NCI-H1105 treated with DMSO at 0.1 percent for 48 hours (cell line): Measurements from ENCODE around the gene RPH3AL.
"Not testable (repeated sequence)": the region's sequence is repeated elsewhere in the genome, so short reads cannot be mapped to it uniquely, and the experiment has no call there.

Experiments used
- DNase-seq: peaks from one replicate; lab custom pipeline; 2025; lab: John Stamatoyannopoulos, UW

Gene RPH3AL

DNA sequence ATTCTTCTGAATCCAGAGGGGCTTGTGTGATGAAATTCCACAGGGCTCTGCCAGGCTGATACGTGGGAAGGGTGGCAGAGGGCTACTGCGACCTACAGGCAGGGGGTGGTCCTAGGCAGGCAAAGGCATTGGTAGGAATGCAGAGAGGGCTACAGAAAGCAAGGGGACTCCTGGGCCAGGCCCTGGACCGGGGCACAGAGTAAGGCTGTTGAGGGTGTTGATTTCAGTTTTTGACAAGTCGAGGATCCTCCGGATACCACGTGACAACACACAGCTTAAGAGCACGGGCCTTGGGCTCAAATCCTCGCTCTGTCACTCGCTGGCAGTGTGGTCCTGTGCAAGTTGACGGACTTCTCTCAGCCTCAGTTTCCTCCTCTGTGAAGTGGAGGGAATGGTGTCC, 152.0 kb downstream of the RPH3AL start:
- no peak for DNase-seq

- DNase-seq = no peak
Observed at GRCh38 chr17:199806-200545, 152.6 kb downstream of the RPH3AL start.

DNA sequence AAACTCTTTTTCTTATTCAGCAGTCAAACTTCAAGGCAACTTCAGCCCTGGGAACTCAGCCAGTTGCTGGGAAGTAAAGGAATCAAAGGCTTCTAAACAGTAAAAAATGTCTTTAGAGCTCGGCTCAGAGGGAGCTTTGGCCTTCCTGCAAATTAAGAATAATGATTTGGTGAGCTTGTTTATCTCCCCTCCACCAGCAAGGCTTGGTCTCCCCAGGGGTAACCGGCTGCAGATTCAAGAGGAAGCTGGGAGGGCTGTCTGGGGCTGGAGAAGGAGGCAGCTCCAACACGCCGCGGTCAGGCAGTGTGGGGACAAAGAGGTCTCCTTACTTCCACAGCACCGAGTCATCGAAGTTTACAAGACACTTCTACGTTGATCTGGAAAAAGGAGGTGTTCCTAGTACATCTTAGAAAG, 153.4 kb downstream of the RPH3AL start:
- DNase-seq = no peak

DNA sequence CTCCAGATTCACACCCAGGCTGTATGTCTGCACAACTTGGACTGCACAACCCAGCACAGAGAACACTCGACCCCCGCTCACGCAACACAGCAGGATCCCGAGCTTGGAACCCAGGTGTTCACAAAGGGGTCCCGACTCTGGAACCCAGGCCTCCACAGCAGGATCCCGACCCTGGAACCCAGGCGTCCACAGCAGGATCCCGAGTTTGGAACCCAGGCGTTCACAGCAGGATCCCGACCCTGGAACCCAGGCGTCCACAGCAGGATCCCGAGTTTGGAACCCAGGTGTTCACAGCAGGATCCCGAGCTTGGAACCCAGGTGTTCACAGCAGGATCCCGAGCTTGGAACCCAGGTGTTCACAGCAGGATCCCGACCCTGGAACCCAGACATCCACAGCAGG, 154.4 kb downstream of the RPH3AL start:
- DNase-seq = not testable (repeated sequence)

GRCh38 chr17:197352-197751, 155.3 kb downstream of the RPH3AL start:
- no peak for DNase-seq

DNA sequence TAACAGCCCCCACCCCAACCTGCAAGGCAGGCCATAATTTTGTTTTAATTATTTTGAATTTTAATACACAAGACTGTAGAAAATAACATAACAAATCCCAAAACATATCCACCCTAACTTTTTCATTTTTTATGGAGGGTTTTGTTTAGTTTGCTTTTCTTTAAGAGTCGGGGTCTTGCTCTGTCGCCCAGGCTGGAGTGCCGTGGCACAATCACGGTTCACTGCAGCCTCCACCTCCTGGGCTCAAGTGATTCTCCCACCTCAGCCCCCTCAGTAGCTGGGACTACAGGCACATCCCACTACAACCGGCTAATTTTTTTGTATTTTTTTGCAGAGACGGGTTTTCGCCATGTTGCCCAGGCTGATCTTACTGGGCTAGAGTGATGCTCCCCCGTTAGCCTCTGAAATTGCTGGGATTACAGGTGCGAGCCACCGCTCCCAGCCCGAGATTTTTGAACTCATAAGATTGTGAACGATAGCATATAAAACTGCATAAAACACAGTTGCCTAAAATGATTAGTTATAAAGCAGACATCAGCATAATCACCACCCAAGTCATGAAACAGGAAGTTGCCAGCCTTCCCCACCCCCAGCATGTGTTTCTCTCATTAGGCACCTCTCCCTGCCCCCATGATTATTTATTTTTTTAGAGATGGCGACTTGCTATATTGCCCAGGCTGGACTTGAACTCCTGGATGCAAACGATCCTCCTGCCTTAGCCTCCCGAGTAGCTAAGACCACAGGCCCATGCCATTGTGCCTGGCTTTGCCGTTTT, 157.6 kb downstream of the RPH3AL start:
- no peak for DNase-seq

- DNase-seq = no peak
Observed at GRCh38 chr17:193841-194806, 158.5 kb downstream of the RPH3AL start.

- no peak for DNase-seq
Observed at GRCh38 chr17:193426-193810, 159.2 kb downstream of the RPH3AL start.

GRCh38 chr17:192666-193425, 159.8 kb downstream of the RPH3AL start:
- DNase-seq = no peak

- no peak for DNase-seq
Observed at GRCh38 chr17:189444-189843, 163.2 kb downstream of the RPH3AL start.

GRCh38 chr17:187130-187529, 165.5 kb downstream of the RPH3AL start:
- DNase-seq = no peak

DNA sequence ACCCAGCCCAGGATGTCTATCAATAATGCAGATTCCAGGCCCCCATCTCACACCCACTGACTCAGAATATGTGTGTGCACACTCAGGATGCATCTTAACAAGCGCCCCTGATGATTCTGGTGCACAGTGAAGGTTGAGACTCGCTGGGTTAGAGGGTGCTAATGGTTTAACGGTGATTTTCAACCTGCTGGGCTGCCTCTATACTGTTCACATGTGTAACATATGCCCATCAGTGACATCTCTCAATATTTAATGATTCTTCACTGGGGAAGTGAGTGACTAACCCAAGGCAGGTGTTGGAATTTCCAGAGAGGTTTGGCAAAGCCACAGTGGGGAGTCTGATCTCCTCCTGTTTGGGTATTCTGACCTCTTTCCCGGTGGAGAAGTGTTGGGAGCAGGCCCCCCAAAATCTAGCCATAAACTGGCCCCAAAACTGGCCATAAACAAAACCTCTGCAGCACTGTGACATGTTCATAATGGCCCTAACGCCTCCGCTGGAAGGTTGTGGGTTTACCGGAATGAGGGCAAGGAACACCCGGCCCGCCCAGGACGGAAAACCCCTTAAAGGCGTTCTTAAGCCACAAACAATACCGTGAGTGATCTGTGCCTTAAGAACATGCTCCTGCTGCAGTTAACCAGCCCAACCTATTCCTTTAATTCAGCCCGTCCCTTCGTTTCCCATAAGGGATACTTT, 167.0 kb downstream of the RPH3AL start:
- DNase-seq = no peak

GRCh38 chr17:183021-183420, 169.6 kb downstream of the RPH3AL start:
- DNase-seq = no peak

DNA sequence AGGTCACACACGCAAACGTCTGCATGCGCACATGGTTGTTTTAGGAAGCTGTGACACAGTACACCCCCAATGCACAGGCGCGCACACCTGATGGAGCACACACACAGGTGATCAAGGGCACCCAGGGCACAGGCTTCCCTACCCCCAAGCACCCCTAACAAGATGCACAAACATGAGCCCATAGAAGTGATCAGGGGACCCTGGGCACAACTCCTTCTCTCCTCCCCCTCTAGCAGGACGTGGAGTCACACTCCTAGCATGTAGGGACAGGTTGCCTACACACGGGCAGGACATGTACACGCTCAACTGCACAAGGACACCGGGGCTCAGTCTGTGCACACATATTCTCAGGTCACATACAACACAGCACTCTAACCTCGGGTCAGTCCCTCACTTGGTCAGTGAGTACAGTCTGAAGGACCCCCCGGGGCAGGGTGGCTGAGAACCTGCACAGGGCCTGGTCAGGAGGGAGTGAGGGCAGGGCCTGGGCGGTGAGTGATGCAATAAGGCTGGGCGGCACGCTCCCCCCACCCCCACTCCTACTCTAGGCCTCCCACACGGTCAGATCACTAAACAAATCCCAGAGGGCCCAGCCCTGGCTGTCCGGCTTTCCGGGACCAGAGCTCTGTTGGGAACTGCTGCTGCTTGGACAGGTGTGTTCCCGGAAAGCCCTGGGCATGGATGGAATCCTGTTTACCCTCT, 170.4 kb downstream of the RPH3AL start:
- no peak for DNase-seq

DNA sequence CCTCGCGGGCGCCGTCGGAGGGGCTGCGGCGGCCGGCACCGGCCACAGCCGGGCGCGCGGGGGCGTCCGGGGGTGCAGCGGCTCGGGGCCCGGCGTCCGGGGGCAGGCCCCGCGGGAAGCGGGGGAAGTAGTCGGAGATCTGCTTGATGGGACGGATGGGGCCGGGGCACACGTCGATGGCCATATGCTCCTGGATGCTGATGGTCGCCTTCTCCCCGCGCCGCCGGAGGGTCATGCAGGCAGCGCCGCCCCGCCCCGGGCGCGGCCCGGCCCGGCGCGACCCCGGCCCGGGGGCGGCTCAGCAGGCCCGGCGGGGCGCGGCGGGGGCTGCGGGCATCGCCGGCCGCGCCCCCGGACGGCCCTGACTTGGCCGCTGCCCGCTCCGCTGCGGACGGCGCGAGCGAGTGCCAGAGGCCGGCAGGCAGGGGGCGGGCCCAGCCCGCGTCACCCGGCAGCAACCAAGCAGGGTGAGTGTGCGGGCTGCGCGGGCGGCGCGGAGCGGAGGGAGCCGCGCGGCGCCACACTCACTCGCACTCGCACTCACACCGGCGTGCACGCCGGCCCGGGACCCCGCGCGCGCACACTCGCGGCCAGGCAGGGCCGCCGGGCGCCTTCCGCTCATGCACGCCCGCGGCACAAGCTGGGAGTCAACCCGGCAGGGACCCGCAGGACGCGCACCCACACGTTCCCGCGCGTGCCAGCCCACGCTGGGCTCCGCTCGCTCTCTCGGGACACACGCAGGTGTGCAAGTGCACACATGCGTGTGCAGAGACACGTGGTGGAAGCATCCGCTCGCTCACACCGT, 171.2 kb downstream of the RPH3AL start, which contains the start of gene DOC2B:
Gene DOC2B (minus strand): TSS at position 406 of the 805 bp plus-strand sequence. CDS start 171 bp downstream, at position 235.
- no peak for DNase-seq

DNA sequence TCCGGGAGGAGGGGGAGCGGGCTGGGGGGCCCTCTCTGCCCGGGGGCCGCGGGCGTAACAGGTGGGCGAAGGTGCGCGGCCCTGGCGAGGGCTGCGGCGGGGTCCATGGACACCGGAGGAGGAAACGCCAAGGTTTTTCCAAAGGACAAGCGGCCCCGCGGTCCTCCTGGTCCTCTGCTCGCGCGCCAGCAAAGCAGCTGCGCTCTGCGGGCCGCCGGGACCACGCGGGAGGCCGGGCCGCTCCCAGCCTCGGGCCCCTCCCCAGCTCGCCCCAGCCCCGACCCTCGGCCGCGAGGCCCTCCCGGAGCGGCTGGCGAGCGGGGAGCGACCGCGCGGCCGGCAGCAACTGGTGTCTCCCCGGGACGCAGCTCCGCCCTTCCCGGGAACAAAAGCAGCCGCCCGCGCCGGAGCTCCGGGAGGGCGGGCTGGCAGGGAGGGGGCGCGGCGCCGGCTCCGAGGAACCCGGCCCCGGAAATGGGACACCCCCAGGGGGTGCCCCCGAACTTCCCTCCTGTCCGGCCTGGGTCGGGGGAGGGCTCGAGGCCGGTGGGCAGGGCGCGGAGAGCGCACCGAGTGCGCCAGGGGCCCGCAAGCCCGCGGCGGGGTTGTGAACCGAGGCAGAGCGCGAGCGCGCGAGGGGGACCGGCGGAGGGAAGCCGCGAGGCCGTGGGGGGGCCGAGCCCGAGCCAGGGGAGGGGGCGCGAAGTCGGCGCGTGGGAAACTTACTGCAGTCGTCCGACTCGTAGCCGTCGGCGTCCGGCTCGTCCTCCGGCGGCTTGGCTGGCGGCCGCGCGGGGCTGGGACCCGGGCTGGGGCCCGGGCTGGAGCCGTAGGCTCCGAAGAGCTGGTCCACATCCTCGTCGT, 172.0 kb downstream of the RPH3AL start:
- no peak for DNase-seq

- DNase-seq = no peak
Observed at GRCh38 chr17:179781-180380, 172.7 kb downstream of the RPH3AL start.

GRCh38 chr17:179066-179432, 173.6 kb downstream of the RPH3AL start:
- DNase-seq = no peak
